ENCODE measurements around the gene CEP72.

CEP72 gene

GRCh38 chr5:646396-647201, 34.5 kb downstream of the CEP72 start:
- no peak for DNase-seq (ENCODE audit: low read depth)
- H3K4me3 ChIP-seq (ENCODE audit: low read depth, low read length): no peak overlapping the region
- TF ChIP-seq MYC (IDR thresholded peaks at IDR 0.05; ENCODE audit: low read depth, low read length) (no peak), CTCF (IDR thresholded peaks at IDR 0.05; ENCODE audit: low read depth, low read length) (no peak), MAX (IDR thresholded peaks at IDR 0.05; ENCODE audit: low read depth, low read length) (no peak), POLR2A (IDR thresholded peaks at IDR 0.05; ENCODE audit: extremely low read depth, insufficient read length) (no peak)

GRCh38 chr5:647311-647710, 35.2 kb downstream of the CEP72 start:
- DNase-seq (ENCODE audit: low read depth): no peak
- H3K4me3 ChIP-seq (ENCODE audit: low read depth, low read length): no peak overlapping the region
- TF ChIP-seq POLR2A (IDR thresholded peaks at IDR 0.05; ENCODE audit: extremely low read depth, insufficient read length): no peak
- TF ChIP-seq MAX (IDR thresholded peaks at IDR 0.05; ENCODE audit: low read depth, low read length): no peak
- TF ChIP-seq MYC (IDR thresholded peaks at IDR 0.05; ENCODE audit: low read depth, low read length): no peak
- no peak for TF ChIP-seq CTCF (IDR thresholded peaks at IDR 0.05; ENCODE audit: low read depth, low read length)

- no peak for DNase-seq (ENCODE audit: low read depth)
- TF ChIP-seq MAX (IDR thresholded peaks at IDR 0.05; ENCODE audit: low read depth, low read length) (no peak), MYC (IDR thresholded peaks at IDR 0.05; ENCODE audit: low read depth, low read length) (no peak), POLR2A (IDR thresholded peaks at IDR 0.05; ENCODE audit: extremely low read depth, insufficient read length) (no peak), CTCF (IDR thresholded peaks at IDR 0.05; ENCODE audit: low read depth, low read length) (no peak)
- H3K4me3 ChIP-seq (ENCODE audit: low read depth, low read length): no peak overlapping the region
These were observed 35.6 kb downstream of the CEP72 start for GRCh38 chr5:647727-648126.

- no peak overlapping the region for H3K4me3 ChIP-seq (ENCODE audit: low read depth, low read length)
- DNase-seq (ENCODE audit: low read depth): no peak
- TF ChIP-seq MYC (IDR thresholded peaks at IDR 0.05; ENCODE audit: low read depth, low read length) (no peak), POLR2A (IDR thresholded peaks at IDR 0.05; ENCODE audit: extremely low read depth, insufficient read length) (no peak)
These were observed 39.3 kb downstream of the CEP72 start for GRCh38 chr5:651296-652022.

GRCh38 chr5:652023-652515, 39.9 kb downstream of the CEP72 start:
- TF ChIP-seq CTCF (IDR thresholded peaks at IDR 0.05; ENCODE audit: low read depth, low read length) (no peak), MYC (IDR thresholded peaks at IDR 0.05; ENCODE audit: low read depth, low read length) (no peak), POLR2A (IDR thresholded peaks at IDR 0.05; ENCODE audit: extremely low read depth, insufficient read length) (no peak), MAX (IDR thresholded peaks at IDR 0.05; ENCODE audit: low read depth, low read length) (no peak)
- DNase-seq (ENCODE audit: low read depth): no peak
- no peak overlapping the region for H3K4me3 ChIP-seq (ENCODE audit: low read depth, low read length)

GRCh38 chr5:652773-653350, 40.7 kb downstream of the CEP72 start:
- TF ChIP-seq POLR2A (IDR thresholded peaks at IDR 0.05; ENCODE audit: extremely low read depth, insufficient read length) (no peak), CTCF (IDR thresholded peaks at IDR 0.05; ENCODE audit: low read depth, low read length) (no peak), MYC (IDR thresholded peaks at IDR 0.05; ENCODE audit: low read depth, low read length) (no peak), MAX (IDR thresholded peaks at IDR 0.05; ENCODE audit: low read depth, low read length) (no peak)
- H3K4me3 ChIP-seq (ENCODE audit: low read depth, low read length): no peak overlapping the region
- DNase-seq (ENCODE audit: low read depth): no peak

All from NB4 (cell line).